HCT116 (cell line): ENCODE data around the gene TRPT1. TPM values are rescaled to one million over a fixed set of nuclear protein-coding genes. Genes with fewer than 3 reads are reported as not detected.

Experiments used
- ATAC-seq: fragments of 200-7000 bp; cut with Tn5 transposase; 2 replicates; pipeline ENCODE4 v1.9.1; 2020; ENCODE audit warnings: mild to moderate bottlenecking, moderate library complexity
- BruUV-seq: library from RNA; stranded (reverse); fragments of 400-500 nt; replicated peaks from 2 replicates; lab custom pipeline; 2021; lab: Mats Ljungman, UMichigan
- CTCF ChIA-PET: fragments of 300-600 bp; sonication (Branson Sonifier 250); formaldehyde crosslinking; loops from one replicate; lab custom pipeline; 2021; ENCODE audit warnings: antibody characterized with exemption; lab: Charles Lee
- POLR2A ChIA-PET: fragments of 300-600, 350-600 bp; sonication (Branson Sonifier 250); formaldehyde crosslinking; loops from one replicate; lab custom pipeline; 2021; ENCODE audit warnings: antibody characterized with exemption; lab: Charles Lee
- RAD21 ChIA-PET, 2 experiments: fragments of 300-600 bp; sonication (Branson Sonifier 250); formaldehyde crosslinking; loops; one replicate each; lab custom pipeline; 2023; ENCODE audit warnings: low total read pairs in 2 of 2; ENCODE audit not compliant: uncharacterized antibody in 2 of 2, unreplicated experiment in 2 of 2, low non-redundant PET in 1 of 2; lab: Charles Lee
- DNase-seq: peaks from one replicate; pipeline ENCODE4 v3.0.0-alpha.2; 2010; ENCODE audit warnings: low read depth, low spot score
- H2AFZ ChIP-seq: fragments of 200-600 bp; shearing (Covaris generic), sonication (generic); 2 replicates; pipeline ENCODE4 v1.6.1; 2017; ENCODE audit warnings: low read depth, mixed run types, mixed read lengths, antibody characterized with exemption, low read length; ENCODE audit not compliant: poor library complexity, severe bottlenecking
- H3K27ac ChIP-seq: 2 replicates; pipeline ENCODE4 v1.5.1; 2012; ENCODE audit warnings: low read depth, low read length
- H3K27me3 ChIP-seq: fragments of 200-600 bp; sonication (generic); 2 replicates; pipeline ENCODE4 v1.6.1; 2016; ENCODE audit warnings: mixed run types, low read length, mixed read lengths; ENCODE audit not compliant: insufficient read depth
- H3K36me3 ChIP-seq, 2 experiments: fragments of 200-500 bp in 1 of 2; fragments of 200-600 bp in 1 of 2; sonication (Bioruptor generic) in 1 of 2; sonication (generic) in 1 of 2; 2 replicates each; pipeline versions ENCODE4 v1.5.1 to v1.6.1; 2014 to 2016; ENCODE audit warnings: low read length in 2 of 2, inconsistent platforms in 1 of 2, mixed read lengths in 1 of 2, mixed run types in 1 of 2; ENCODE audit not compliant: insufficient read depth in 2 of 2, control insufficient read depth in 1 of 2
- H3K4me1 ChIP-seq, 2 experiments: fragments of 200-600 bp in 1 of 2; sonication (generic) in 1 of 2; 2 replicates each; pipeline versions ENCODE4 v1.5.1 to v1.6.1; 2012 to 2017; ENCODE audit warnings: low read length in 2 of 2, inconsistent platforms in 1 of 2, mild to moderate bottlenecking in 1 of 2, mixed read lengths in 1 of 2, mixed run types in 1 of 2, moderate library complexity in 1 of 2; ENCODE audit not compliant: insufficient read depth in 2 of 2, control insufficient read depth in 1 of 2
- H3K4me2 ChIP-seq: fragments of 200-600 bp; sonication (generic); 2 replicates; pipeline ENCODE4 v1.6.1; 2017; ENCODE audit warnings: mixed run types, low read length, mixed read lengths
- H3K4me3 ChIP-seq, 2 experiments: fragments of 200-600 bp in 1 of 2; sonication (generic) in 1 of 2; replicated peaks in 1 of 2; 2 replicates each; pipeline ENCODE4 v1.5.1; 2011 to 2016; ENCODE audit warnings: low read length in 2 of 2, control low read depth in 1 of 2, low read depth in 1 of 2, mild to moderate bottlenecking in 1 of 2, mixed read lengths in 1 of 2, mixed run types in 1 of 2
- H3K79me2 ChIP-seq: fragments of 200-600 bp; sonication (generic); 2 replicates; pipeline ENCODE4 v1.6.1; 2017; ENCODE audit warnings: mild to moderate bottlenecking, mixed run types, low read length, moderate library complexity, mixed read lengths; ENCODE audit not compliant: insufficient read depth
- H3K9ac ChIP-seq: fragments of 200-600 bp; sonication (generic); 2 replicates; pipeline ENCODE4 v1.6.1; 2016; ENCODE audit warnings: low read length, mixed read lengths
- H3K9me2 ChIP-seq: fragments of 200-600 bp; sonication (generic), shearing (Covaris generic); 2 replicates; pipeline ENCODE4 v1.6.1; 2017; ENCODE audit warnings: mixed run types, mild to moderate bottlenecking, moderate library complexity; ENCODE audit not compliant: insufficient read depth
- H3K9me3 ChIP-seq, 2 experiments: fragments of 200-500 bp in 1 of 2; fragments of 200-600 bp in 1 of 2; sonication (Bioruptor generic) in 1 of 2; sonication (generic) in 1 of 2; 2 replicates each; pipeline ENCODE4 v1.6.1; 2014 to 2017; ENCODE audit warnings: low read length in 2 of 2, mixed read lengths in 2 of 2, inconsistent platforms in 1 of 2, low read depth in 1 of 2, mild to moderate bottlenecking in 1 of 2, mixed run types in 1 of 2, moderate library complexity in 1 of 2; ENCODE audit not compliant: control insufficient read depth in 1 of 2, insufficient read depth in 1 of 2
- H4K20me1 ChIP-seq: fragments of 200-600 bp; sonication (generic), shearing (Covaris generic); 2 replicates; pipeline ENCODE4 v1.6.1; 2017; ENCODE audit warnings: mixed run types, mild to moderate bottlenecking, moderate library complexity; ENCODE audit not compliant: insufficient read depth
- EGR1 ChIP-seq: IDR thresholded peaks from 2 replicates; pipeline ENCODE4 v1.6.1; 2012; ENCODE audit warnings: low read depth
- POLR2AphosphoS5 ChIP-seq: IDR thresholded peaks from 2 replicates; pipeline ENCODE4 v1.6.1; 2011; ENCODE audit warnings: mild to moderate bottlenecking, low read depth, low read length, moderate library complexity
- intact Hi-C: fragments of 100-400 bp; cut with micrococcal nuclease; formaldehyde crosslinking; loops from 2 replicates; pipeline ENCODE4 v1.10.0; 2022
- total RNA-seq: library from RNA; stranded (reverse); gene quantifications from one replicate; pipeline ENCODE4 v1.2.1, GENCODE V29; 2021; ENCODE audit not compliant: unreplicated experiment
- TF ChIP-seq, protein P1 (sequence below): IDR thresholded peaks from 2 replicates; pipeline ENCODE4 v1.6.1; 2012
- TF ChIP-seq, protein P2 (sequence below): IDR thresholded peaks from 2 replicates; pipeline ENCODE4 v1.6.1; 2011; ENCODE audit warnings: mild to moderate bottlenecking, low read length, moderate library complexity; ENCODE audit not compliant: insufficient replicate concordance; ENCODE audit errors: extremely low read depth

The TRPT1 gene
- total RNA-seq, 1 experiment from 2014 or later = 43.2 TPM

DNA sequence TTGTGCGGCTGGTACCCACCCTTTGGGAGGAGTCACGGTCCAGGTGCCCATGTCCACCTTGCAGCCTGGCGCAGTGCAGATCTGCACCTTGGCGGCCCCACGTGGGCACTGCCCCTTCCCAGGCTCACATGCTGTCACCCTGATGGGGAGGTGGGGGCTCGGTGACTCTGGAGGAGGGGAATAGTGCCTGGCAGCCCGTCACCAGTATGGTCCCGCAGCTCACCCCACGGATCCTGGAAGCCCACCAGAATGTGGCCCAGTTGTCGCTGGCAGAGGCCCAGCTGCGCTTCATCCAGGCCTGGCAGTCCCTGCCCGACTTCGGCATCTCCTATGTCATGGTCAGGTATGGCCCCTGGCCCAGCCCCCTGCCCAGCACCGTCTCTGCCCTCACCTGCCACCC lies 5.2 kb downstream of the TRPT1 start (continued):
- no peak for TF ChIP-seq POLR2AphosphoS5
- no peak for TF ChIP-seq EGR1

DNA sequence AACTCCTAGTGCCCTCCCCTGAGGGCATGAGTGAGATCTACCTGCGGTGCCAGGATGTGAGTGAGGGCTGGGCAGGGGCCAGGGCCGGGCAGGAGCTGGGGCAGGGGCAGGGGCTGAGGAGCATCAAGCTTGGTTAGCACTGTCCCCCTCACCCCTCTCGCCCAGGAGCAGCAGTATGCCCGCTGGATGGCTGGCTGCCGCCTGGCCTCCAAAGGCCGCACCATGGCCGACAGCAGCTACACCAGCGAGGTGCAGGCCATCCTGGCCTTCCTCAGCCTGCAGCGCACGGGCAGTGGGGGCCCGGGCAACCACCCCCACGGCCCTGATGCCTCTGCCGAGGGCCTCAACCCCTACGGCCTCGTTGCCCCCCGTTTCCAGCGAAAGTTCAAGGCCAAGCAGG lies 5.7 kb downstream of the TRPT1 start:
- no peak for ATAC-seq

More for the DNA sequence above, 5.7 kb downstream of the TRPT1 start:
- no peaks in the 10 kb centered on the region for H4K20me1 ChIP-seq
- ChIA-PET CTCF (no interaction called here), RAD21 (no interaction called here), POLR2A (no interaction called here)
- no peaks in the 10 kb centered on the region for H3K27me3 ChIP-seq
- H3K9me3 ChIP-seq = no peaks in the 10 kb centered on the region
- H3K79me2 ChIP-seq = peaks cover 6% of the 10 kb centered on the region; the same call in 1 of the 2 replicates
- H3K9ac ChIP-seq = no peak overlapping the region
- DNase-seq = no peak
- intact Hi-C loops = no loop called here
- H3K4me1 ChIP-seq = peaks cover 4 to 6% of the 10 kb centered on the region in 2 experiments; a peak in 3 of 4 replicates
- H3K4me3 ChIP-seq = no peak overlapping the region
- no peak for TF ChIP-seq POLR2AphosphoS5
- TF ChIP-seq, protein P1, sequence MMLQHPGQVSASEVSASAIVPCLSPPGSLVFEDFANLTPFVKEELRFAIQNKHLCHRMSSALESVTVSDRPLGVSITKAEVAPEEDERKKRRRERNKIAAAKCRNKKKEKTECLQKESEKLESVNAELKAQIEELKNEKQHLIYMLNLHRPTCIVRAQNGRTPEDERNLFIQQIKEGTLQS = no peak
- TF ChIP-seq, protein P2, sequence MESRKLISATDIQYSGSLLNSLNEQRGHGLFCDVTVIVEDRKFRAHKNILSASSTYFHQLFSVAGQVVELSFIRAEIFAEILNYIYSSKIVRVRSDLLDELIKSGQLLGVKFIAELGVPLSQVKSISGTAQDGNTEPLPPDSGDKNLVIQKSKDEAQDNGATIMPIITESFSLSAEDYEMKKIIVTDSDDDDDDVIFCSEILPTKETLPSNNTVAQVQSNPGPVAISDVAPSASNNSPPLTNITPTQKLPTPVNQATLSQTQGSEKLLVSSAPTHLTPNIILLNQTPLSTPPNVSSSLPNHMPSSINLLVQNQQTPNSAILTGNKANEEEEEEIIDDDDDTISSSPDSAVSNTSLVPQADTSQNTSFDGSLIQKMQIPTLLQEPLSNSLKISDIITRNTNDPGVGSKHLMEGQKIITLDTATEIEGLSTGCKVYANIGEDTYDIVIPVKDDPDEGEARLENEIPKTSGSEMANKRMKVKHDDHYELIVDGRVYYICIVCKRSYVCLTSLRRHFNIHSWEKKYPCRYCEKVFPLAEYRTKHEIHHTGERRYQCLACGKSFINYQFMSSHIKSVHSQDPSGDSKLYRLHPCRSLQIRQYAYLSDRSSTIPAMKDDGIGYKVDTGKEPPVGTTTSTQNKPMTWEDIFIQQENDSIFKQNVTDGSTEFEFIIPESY = no peak
- BruUV-seq = no TSS peak
- H3K4me2 ChIP-seq = no peak overlapping the region
- no peak overlapping the region for H3K27ac ChIP-seq
- peaks cover 0 to 6% of the 10 kb centered on the region in 2 experiments; a peak in 1 of 4 replicates for H3K36me3 ChIP-seq
- no peak overlapping the region for H2AFZ ChIP-seq
- no peaks in the 10 kb centered on the region for H3K9me2 ChIP-seq
